HG03342 (cell line): ENCODE data around the gene PNPLA2.
A peak's percentile ranks its signal among the peaks of the same experiment; 100 is the strongest.

Source experiments
- ATAC-seq: cut with Tn5 transposase; IDR thresholded peaks from one replicate; pipeline ENCODE4 v1.9.1; 2021; ENCODE audit warnings: mild to moderate bottlenecking, moderate library complexity; ENCODE audit not compliant: unreplicated experiment

PNPLA2 gene

DNA sequence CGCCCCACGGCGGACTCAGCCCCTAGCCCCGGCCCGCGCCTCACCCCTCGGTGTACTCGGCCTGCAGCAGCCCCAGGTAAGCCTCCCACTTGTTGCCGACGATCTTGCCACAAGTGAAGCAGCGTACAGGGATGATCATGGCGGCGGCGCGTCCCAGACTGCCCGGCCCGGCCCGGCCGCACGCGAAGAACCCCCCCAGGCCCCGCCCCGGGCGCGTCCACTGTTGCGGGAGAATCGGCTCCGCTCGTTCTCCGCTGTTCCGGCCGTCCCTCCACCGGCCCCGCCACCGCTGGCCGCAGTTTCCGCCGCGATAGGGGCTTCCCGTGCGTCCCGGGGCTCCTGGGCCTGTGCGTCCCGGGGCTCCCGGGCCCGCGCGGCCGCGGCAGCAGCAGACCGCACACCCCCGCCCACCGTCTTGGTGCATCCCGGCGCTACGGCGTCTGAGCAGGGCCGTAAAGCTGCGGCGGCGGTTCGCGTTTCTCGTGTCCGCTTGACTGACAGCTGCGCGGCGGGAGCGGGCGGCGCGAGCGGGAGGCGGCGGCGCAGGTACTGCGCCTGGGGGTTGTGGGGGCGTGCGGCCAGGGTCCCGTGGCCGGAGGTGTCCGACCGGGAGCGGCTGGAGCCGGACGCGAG, 23.8 kb downstream of the PNPLA2 start, which contains the start of the genes POLR2L and TSPAN4:
Gene POLR2L (minus strand): TSS at position 160 of the 633 bp plus-strand sequence. CDS start 21 bp downstream, at position 139.
Gene TSPAN4 (plus strand): TSS at position 483 of the 633 bp plus-strand sequence. CDS start 7,453 bp downstream, outside the sequence.
- peak; percentile 54 for ATAC-seq

DNA sequence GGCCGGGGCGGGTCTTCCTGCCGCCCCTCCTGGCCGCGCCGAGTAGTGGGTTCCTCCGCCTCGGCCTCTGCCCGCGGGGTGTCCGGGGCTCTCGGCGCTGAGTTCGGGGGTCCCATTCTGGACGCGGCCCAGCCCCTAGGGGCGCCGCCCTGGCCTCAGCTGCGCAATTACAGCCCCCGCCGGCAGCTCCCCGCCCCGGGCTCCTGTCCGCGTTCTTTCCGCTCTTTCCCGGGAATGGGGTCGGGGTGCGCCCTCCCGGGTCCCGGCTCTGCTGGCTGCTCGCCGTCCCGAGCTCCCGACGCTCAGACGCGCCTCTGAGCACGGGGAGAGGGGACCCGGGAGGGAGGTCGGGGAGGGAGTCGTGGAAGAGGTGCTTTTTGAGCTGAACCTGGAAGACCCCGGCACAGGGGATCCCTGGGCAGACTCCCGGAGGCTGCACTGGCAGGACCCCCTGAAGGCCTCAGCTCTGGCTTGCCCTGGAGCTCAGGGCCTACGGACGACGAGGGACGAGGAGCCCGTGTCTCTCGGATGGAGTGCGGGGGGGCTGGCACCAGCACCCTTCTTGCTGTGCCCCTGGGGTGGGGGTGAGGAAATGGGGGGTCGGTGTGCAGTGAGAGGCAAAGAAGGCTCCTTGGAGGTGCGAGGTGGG, 24.5 kb downstream of the PNPLA2 start:
- no peak for ATAC-seq

DNA sequence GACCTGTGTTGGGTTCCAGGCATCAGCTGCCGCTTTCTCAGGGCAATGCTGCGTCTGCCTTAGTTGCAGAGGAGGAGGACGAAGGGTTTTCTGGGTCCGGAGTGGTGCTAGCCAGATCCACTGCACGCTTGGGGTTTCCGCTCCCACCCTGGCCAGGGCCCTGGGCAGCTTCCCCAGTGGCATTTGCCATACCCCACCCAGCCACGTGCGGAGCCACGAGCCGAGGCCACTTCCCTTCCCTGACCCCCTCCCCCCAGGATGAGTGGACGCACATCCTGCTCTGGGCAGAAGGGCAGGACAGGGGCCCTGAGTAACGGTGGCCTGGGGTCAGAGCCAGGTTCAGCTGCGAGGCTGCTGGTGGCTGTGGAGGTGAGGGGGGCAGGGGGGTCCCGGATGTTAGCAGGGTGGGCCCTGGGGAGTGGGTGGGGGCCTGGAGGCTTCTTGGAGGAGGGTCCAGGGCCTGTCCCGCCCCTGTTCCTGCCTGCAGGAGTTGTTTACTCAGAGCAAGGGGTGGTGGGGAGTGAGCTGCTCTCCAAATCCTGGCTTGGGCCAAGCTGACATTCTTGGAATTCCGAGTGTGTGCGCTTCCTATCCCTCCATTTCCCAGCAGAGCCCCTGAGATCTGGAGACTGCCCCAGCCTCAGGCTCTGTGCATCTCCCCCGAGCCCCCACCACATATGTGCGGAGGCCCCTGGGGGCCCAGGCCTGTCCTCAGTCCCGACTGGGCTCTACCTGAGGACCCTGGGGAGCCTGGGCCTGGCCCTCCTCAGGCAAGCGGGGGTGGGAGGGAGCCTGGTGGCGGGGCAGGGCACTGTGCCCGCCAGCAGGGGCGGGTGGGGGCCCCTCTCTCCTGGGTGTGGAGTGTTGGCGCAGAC, 25.3 kb downstream of the PNPLA2 start:
- ATAC-seq, result no peak

DNA sequence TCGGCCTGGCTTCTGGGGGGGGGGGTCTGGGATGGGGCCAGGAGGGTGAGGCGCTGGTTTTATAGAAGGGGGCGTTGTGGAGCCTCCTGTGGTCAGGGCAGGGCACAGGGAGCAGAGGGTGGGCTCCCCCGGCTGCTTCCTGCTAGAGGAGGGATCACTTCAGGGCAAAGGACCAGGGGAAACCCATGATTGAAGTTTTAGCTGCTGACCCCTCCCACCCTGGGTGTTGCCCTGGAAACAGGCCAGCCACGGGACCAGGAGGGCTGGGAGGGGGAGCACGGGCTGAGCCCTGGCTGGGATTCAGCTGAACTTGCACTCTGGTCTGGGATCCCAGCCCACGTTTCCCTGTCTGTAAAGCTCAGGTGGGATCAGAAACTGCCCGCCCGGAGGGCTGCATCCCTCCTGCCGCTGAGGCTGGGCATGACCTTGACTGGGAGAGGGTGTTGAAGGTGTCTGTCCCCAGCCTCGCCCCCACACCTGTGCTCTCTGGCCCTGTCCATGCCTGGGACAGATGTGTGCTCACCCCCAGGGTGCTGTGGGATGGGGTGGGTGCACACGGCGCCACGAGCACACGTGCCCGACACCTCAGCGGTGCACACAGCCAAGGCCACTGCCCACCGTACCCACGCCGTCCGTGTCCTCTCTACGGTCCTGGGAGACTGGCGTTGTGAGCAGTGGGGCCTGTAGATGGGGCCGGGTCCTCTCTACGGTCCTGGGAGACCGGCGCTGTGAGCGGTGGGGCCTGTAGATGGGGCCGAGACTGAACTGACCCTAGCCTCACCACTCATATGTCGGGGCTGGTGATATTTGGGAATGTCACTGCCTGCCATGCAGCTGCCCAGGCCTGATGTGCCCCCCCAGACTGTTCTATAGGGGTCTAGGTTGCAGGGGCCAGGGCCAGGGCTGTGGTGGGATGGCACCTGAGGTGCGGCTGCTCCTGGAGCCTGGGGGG, 26.3 kb downstream of the PNPLA2 start:
- no peak for ATAC-seq

DNA sequence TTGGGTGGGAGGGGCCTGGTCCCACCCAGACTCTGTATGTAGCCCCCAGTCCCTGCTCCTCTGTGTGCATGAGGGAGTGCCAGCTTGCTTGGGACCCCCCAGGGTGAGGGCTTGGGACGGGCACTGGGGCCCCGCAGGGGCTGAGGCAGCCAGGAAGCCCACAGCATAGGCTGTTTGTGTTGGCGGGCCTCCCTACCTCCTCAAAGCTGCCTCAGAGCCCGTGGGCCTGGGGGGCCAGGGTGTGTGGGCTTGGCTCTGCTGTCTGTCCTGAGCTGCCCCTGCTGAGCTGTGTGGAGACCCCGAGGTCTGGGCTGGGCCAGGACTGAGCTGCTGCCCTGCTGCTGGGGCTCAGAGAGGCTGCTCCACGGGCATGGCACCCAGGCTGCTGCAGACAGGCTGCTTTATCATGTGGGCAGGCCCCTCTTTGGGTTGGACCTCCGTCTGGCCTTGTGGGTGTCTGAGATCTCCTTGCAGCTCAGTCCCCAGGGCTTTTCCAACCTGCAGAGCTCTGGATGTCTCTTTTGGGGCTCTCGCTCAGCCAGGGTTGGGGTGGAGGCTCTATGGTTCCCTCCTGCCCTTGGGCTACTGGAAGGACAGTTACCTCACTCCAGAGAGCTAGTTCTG, 27.3 kb downstream of the PNPLA2 start:
- no peak for ATAC-seq

DNA sequence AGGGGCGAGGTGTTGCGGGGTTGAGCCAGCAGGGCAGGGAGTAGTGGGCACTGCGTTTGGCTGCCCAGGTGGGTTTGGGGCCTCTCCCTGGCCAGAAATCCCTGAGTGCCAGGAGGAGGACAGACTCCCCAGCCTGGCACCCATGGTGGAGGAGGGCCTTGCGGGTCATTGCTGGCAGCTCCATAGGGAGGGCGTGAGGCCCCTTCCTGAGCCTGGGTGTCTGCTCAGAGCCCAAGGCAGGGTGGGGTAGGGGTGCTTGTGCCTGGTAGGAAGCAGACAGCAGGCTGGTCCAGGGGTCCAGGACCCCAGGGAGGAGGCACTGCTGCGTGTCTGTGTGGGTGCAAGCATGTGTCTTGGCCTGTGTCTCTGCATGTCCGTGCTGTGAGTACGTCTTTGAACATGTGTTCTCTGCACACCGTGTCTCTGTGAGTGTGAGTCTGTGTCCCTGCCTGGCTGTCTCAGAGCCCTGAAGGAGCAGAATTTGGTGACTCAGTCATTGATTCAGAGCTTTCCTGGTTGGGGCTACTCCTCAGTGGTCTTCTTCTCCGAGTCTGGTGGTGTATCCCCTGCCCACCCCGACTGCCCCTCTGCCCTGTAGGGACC, 27.9 kb downstream of the PNPLA2 start:
- no peak for ATAC-seq

DNA sequence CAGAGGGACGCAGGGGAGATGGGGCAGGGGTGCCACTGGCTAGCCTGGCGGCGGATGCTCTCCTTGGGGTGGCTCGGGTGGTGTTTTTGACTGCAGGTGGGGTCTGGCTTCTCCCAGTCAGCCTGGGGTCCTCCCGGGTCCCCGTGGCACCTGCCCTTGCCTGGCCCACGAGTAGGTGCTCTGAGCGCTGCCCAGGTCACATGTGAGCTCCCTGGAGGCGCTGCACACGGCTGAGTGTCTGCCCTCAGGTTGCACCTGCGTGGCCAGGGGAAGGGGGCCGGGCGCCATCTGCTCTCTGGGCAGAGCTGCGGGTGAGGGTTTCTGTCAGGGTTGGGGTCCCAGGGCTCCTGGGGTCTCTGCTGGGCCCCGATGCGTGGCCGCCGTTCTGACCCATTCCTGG, 29.2 kb downstream of the PNPLA2 start:
- no peak for ATAC-seq

DNA sequence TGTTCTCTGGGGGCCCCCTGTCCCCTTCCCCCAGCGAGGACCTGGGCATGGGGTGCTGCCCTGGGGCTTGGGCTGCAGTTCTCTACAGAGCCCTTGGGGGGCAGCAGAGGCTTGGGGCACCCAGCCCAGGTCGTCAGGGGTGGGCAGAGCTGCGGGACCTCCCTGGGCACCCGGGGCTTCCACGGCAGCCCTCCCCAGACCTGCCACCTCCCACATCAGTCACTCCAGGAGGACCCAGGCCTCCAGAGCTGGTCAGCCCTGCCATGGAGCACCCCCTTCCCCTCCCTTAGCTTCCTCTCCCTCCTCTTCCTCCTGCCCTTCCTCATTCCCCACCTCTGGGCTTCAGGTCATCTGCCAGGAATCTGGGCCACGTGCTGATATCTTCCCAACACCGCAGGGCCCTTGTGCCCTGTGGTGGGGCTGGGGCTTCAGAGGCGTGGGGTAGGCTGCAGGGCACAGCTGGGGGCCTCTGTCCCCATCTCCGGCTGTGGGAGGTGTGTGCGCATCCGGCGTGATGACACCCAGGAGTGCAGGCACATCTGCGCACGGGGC, 29.7 kb downstream of the PNPLA2 start:
- no peak for ATAC-seq

DNA sequence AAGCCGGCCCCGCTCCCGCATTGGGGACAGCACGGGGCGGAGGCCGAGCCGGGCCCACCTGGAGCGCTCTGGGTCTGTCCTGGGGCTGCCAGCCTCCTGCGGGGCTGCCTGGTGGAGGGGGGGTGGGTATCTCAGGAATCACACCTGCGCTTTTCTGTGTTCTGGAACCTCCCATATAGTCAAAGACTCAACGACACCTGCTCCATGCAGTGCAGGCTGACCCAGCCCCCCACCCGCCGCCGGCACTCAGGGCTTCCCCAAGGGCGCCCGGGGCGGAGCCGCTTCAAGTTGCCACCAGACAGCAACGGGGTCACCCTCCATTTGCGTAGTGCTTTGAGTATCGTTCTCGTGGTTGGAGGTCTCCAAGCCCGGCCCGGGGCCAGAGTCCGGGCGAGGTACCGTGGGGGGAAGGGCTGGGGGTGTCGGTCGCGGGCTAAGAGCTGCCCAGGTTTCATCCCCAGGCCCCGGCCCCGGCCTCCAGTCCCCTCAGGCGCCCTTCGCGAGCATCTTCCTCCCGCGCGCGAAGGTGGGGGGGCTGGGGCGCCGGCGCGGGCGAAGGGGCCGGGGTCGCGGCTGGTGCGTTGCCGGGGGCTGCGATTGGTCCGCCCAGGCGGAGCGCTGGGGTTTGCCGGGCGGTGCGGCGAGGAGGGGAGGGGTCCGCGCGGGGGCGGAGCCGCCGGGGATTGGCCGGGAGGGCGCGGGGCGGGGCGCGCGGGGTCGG, 30.6 kb downstream of the PNPLA2 start:
- ATAC-seq, result no peak

DNA sequence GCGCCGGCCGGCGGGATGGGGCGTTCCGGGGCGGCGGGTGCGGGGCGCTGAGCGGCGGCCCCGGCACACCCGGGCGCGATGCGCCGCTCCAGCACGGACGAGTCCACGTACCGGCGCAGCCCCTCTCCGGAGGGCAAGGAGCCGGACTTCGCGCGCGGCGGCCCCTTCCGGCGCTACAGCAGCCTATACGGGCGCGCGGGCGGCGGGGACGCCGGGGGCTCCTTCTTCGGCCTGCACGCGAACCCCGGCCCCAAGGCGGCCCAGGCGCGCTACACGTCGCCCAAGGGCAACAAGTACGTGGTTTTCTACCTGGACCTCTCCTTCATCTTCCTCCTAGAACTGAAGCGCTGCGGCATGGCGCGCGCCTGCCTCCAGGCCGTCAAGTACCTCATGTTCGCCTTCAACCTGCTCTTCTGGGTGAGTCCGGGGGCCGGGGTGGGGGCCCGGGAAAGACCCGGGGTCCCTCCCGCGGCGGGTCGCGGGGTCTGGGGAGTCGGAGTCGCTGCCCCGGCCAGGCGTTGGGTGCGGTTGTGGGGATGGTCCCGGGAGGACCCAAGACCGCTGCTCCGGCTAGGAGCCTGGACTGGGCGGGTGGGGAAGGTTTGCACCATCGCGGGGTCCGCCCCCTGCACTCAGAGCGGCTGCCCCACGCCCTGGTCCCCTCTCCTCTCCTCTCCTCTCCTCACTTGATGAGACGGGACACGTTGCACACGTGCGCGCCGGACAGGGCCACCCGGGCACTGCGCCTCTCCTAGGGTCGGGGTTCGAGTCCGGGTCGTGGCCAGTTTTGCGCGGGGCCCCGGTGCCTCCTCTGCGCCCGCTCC, 31.4 kb downstream of the PNPLA2 start:
- ATAC-seq, result no peak

DNA sequence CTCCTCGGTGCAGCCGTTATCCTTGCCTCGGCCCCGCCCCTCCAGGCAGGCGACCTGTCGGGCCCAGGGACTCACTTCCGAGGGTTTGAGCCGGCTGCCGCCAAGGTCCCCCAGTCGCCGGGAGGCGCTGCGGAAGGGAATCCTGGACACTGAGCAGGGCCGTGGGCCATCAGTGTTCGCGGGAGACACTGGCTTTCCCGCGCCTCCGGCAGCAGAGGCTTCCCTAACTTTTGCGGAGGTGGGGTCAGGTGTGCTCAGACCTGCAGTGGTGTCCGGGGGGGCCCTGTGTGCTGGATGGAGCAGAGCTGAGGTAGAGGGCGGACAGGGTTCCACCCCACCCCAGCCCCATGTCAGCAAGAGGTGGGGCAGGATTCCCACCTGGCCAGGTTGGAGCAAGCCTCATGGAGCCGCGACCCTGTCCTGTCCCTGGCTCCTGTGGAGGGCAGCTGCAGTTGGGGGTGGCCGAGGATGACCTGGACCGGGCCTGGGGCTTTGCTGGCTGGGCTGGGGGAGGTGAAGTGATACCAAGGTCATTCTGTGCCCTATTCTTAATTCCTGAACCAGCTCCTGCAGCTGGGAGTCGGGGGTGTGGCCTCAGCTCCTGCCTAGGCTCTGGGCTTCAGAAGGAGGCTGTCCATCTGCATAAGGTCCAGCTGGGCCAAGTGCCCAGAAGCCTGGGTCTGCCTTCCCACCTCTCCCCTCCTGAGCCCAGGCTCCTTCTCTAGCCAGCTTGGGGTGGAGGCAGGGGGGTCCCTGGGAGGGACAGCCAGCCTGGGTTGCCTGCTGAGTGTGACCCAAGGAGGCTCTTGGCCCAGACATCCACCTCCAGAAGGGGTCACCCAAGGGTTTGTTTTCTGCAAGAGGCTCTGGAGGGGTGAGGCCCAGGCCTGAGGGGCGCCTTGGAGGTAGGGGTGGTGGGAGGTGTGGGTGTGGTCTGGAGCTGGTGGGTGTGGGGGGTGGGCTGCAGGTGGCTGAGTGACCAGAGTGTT, 32.4 kb downstream of the PNPLA2 start:
- no peak for ATAC-seq

DNA sequence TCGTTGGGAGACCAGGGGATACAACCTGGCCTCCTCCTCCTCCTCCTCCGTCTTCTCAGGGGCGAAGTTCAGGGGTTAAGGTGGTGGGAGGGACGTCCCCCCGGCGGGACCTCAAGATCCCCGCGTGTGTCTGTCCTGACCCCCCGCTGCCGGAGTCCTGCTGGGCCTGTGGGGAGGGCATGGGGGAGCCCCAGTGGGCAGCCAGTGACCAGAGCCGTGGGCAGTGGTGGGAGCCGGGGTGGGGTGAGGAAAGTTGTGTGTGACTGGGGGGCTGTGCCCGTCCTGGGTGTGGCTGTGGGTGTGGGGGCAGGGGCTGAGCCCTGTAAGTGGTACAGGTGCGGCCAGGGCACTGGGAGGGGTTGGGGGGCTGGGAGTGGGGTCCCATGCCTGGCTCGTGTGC, 34.0 kb downstream of the PNPLA2 start:
- ATAC-seq, result no peak

DNA sequence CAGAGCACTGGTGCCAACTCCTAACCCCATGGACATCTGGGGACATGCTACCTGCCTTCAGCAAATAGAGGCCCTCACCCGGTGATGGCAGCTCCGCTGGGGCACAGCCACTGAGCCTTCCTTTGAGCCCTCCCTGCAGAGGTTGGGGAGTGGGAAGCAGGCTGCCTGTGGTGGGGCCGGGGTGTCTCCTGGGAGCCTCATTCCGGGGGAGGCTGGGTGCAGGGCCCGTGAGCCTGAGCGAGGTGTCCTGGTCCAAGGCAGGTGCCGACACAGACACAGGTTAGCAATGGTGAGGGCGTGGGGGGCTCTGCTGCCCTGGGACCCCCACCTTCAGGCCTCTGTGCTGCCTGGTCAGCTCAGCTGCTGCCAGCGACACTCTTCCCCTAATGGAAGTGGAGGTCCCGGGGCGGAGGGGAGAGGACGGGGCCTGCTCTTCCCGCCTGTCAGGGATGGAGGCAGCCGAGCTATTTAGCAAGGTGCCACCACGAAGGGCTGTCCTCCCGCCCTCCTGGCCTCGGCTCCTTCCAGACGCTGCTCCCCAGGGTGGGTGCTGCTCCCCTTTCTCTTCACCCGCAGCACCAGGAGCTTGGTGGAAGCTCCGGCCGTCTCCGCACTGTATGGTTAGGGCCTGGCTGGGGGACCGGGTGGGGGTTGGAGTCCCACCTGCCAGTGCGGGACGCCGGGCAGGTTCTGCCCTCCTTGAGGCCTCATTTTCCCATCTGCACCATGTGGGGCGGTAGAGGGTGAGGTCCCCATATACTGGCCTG, 35.2 kb downstream of the PNPLA2 start:
- ATAC-seq, result no peak

DNA sequence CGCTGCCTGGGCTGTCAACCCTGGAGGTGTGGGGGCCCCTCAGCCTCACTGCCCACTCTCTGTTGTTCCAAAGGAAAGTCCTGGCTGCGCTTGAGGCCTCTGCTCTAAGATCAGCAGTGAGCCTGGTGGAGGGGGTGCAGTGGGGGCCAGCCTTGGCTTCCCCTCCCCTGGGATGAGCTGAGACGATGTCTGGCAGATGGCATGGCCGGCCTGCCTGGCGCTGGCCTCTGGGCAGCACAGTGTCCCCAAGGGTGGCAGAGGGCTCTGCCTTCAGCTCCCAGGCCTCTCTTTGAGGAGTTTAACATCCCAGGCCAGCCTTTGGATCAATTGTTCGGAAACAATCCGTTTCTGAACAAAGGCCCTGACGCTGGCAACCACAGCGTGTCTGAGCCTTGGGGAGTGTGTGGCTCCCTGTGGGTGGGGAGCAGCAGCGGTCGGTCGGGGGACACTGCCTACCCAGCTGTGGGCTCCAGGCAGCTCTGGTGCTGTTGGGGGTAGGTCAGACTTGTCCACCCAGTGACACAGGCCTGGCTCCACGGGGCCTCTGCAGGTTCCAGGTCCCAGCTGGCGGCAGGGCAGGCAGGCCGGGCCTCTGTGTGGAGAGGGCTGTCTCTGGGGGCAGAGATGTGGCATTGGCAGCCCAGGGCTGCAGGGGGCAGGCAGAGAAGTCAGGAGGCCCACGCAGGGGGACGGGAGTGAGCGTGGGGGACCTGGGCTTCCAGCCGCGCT, 36.1 kb downstream of the PNPLA2 start:
- ATAC-seq, result no peak

DNA sequence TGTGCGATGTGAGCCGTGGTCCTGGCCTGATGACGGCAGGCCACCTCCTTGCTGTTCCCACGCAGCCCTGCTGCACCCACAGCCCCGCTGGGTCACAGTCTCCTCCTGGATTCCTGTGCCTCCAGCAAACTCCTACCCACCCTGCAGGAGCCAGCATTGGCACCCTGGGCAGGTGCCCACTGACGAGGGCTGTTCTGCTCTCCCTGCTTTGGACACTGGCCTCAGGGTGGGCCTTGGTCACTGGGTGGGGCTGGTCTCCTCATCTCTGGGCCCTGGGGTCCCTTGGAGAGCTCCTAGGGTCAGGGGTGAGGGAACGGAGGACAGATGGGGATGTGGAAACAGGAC, 36.6 kb downstream of the PNPLA2 start:
- ATAC-seq, result no peak
